NCI-H524 (cell line): ENCODE measurements around the gene TSN.

Experiments used
- DNase-seq, 2 experiments: peaks; one replicate each; lab custom pipeline; 2025; lab: John Stamatoyannopoulos, UW

The TSN gene

GRCh38 chr2:121746071-121746578 is 9.3 kb upstream of the TSN start:
- DNase-seq, result no peak

- peak; percentile 47 to 70 for DNase-seq
Measured at GRCh38 chr2:121748202-121748601, 7.2 kb upstream of the TSN start.

DNA sequence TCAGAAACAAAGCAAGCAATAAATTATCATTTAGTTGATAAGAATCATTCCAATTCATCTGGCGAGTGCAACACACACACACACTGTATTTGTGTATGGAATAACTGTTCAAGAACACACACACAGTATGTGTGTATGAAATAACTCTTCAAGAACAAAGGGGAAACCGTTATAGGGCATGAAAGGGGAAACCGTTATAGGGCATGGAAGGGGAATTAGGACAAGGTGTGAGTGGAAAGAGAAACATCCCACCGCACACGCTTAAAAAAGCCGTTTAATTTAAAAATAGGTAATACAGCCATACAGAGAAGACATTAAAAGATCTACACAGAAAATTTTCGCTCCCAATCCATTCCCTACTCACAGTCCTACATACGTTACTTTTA is 607 bp upstream of the TSN start:
- DNase-seq, result no peak

DNA sequence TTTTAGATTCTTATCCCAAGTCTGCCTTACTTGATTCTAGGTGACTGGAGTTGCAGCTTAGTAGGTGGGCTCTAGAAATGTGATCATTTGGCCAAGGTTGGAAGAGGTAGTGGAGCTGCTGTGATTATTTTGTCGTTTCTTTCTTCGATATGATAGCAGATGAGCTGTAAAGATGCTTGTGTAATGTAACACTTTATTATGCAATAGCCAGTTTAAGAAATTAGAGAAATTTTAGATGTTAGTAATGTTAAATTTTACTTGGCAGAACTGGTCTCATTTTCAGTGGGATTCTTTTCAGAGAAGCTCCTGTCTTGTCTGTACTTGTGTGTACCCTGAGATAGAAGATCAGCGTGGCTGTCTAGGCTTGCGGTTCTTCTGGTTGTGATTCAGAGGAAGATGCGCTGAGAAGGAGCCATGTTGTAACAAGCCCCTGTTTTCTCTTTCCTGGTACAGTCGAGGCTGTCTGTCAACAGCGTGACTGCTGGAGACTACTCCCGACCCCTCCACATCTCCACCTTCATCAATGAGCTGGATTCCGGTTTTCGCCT is 9.3 kb downstream of the TSN start:
- DNase-seq, result no peak

DNA sequence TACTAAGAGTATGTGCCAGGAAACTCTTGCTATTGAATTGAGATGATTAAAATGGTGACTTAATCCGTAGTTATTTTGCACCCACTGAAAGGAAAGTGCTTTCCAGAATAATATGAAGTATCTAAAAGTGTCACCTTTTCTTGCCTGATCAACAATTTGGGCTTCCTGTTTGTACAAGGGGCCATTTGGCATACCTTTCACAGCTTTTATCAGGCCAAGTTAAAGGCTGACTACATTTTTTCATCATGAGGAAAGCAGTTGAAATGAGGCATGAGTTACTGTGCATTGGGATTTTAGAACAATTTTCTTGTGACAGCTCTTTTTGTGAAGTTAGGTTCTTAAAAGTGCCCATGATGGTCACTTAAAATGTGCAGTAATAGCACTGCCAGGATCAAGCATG is 11.2 kb downstream of the TSN start:
- no peak for DNase-seq

DNA sequence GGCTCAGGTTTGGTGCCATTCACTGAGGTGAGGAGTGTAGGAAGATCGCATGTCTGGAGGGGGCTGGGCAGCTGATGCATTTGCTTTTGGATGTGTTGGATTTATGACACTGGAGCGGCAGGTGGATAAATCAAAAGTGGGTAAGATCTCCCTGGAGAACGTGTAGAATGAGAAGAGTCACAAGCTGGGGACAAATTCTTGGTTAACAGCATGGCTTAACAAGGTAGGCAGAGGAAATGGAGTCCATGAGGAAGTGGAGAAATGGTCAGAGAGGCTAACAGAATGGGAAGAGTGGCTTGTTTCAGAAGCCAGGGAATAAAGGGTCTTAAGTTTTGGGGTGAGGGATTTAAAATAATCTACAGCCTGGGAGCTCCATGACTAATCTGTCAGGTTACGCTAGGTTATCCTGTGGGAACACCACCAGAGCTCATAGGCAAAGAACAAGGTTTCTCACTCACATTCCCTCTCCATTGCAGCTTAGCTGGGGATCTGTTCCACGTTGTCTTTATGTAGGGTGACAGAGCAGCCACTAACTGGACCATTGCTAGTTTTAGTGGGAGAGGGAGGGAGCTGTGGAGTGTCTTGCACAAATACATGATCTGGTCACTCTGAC is 12.8 kb downstream of the TSN start:
- DNase-seq, result no peak

DNA sequence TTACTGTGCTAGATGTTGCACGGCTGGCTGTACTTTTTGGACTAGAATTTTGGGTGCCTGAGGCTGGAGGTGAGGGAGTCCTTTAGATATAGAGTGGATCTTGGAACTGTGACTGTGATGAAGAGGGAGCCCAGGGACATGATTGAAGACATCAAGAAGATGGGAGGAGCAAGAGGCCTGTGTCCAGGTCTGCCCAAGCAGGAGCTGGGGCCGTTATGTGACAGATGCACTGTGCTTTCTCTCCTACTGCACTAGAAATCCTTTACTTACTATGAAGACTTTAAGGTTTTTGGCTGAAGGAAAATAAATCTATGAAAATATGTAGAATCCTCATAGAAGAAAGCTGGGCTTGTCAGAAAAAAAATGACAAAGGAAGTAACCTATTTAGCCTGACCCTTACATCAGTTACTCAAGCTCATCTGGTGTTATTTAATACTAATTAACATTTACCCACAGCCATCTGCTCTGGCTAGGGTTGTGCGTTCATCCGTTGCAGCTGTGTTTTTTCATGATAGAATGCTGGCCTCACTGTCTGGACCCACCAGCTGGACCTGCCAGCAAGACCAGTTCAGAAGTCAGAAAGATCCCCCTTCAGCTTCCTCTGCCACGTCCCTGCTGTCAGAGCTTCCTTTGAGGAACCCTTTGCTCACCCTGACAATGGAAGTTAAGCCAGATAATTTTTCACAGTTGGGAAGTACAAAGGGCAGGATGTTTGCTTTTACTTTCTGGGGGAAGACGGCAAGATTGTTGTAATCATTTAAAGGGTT is 16.7 kb downstream of the TSN start:
- DNase-seq, result peak; percentile 63 to 90

GRCh38 chr2:121774235-121774634 is 18.8 kb downstream of the TSN start:
- no peak for DNase-seq

- no peak for DNase-seq
Measured at GRCh38 chr2:121776361-121776760, 20.9 kb downstream of the TSN start.

- peak; percentile 7 to 27 for DNase-seq
Measured at GRCh38 chr2:121776885-121777698, 21.6 kb downstream of the TSN start.

DNA sequence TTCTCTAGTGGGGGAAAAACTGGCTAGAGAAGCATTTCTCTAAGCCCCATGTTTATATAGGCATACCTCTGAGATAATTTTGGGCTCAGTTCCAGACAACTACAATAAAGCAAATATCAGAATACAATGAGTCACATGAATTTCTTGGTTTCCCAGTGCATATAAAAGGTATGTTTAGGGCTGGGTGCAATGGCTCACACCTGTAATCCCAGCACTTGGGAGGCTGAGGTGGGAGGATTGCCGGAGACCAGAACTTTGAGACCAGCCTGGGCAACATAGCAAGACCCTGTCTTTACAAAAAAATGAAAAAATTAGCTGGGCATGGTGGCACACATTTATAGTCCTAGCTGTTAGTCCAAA is 22.2 kb downstream of the TSN start:
- no peak for DNase-seq

DNA sequence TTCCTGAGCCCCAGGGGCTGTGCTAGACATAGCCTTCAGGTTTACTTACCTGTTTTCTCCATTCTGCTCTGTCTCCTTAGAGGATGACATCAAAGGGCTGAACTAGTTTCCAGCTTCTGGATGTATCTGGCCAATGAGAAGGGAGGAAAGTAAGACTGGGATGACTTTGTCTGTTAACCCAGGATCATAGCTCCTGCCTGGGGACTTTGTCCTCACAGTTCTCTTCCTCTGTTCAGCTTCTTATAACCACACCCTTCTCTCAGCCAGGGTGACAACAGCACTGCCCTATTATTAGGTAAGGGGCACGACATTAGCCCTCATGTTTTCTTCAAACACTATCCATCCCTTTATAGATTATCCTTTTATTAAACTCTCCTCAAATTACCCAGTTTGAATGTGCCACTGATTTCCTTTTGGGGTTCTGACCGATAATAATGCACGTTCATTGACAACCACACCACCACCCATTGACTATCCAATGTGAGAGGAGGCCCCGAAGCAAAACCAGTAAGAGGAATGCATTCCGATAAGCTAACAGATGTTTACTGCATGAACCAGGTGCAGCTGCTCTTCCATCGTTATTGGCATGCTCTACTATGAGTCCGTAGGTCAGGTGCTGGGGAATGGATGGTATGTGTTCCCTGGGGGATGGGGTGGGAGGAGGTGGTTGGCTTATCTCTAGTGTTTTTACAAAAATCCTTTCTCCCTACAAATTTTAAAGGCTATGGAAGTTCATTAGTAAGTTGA is 23.5 kb downstream of the TSN start:
- peak in 1 of 2 experiments; percentile 11 for DNase-seq

GRCh38 chr2:121783180-121783579 is 27.7 kb downstream of the TSN start:
- DNase-seq, result no peak

GRCh38 chr2:121788685-121789084 is 33.2 kb downstream of the TSN start:
- no peak for DNase-seq

GRCh38 chr2:121790276-121790956 is 35.0 kb downstream of the TSN start:
- no peak for DNase-seq

- DNase-seq, result no peak
Measured at GRCh38 chr2:121791290-121791689, 35.8 kb downstream of the TSN start.

GRCh38 chr2:121791801-121792221 is 36.4 kb downstream of the TSN start:
- no peak for DNase-seq

- DNase-seq, result no peak
Measured at GRCh38 chr2:121793816-121794215, 38.4 kb downstream of the TSN start.

DNA sequence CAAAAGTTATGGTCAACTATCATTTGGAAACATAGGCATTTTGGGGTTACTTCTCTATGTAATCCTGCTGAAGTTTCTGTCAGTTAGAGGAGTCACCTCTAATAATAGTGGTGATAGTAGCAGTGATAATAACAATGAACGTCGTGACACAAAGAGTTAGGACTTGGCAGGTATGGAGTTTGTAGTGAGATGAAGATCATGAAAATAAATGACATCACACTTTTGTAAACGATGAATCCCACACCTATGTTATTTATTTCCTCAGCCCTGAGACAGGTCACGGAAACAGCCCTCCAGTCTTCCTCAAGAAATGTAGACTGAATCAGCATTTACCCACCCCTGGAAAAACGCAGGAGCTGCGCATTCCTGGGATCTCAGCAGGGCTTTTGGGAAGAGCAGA is 38.8 kb downstream of the TSN start:
- DNase-seq, result no peak

GRCh38 chr2:121796239-121796638 is 40.8 kb downstream of the TSN start:
- DNase-seq, result peak in 1 of 2 experiments; percentile 6

- no peak for DNase-seq
Measured at GRCh38 chr2:121798617-121799016, 43.2 kb downstream of the TSN start.
